DOHH2 (cell line): ENCODE measurements around the gene VPS45.
"Not testable (repeated sequence)": the region's sequence is repeated elsewhere in the genome, so short reads cannot be mapped to it uniquely, and the experiment has no call there.

Source experiments
- H3F3A ChIP-seq: fragments of 200-600 bp; sonication (generic), shearing (Covaris generic); 2 replicates; pipeline ENCODE4 v1.6.0; 2016; ENCODE audit warnings: antibody characterized with exemption, mild to moderate bottlenecking; ENCODE audit not compliant: control insufficient read depth, insufficient read depth
- H3K27ac ChIP-seq: fragments of 200-600 bp; sonication (generic); 2 replicates; pipeline ENCODE4 v1.5.1; 2014; ENCODE audit warnings: low read depth, mild to moderate bottlenecking, low read length, moderate library complexity
- H3K27me3 ChIP-seq: fragments of 200-600 bp; sonication (generic); 2 replicates; pipeline ENCODE4 v1.6.1; 2014; ENCODE audit warnings: mild to moderate bottlenecking, low read length, mixed read lengths; ENCODE audit not compliant: control insufficient read depth
- H3K36me3 ChIP-seq: fragments of 200-600 bp; sonication (generic); 2 replicates; pipeline ENCODE4 v1.6.1; 2014; ENCODE audit warnings: mild to moderate bottlenecking, low read length, moderate library complexity, mixed read lengths; ENCODE audit not compliant: control insufficient read depth
- H3K4me1 ChIP-seq: fragments of 200-600 bp; sonication (generic); 2 replicates; pipeline ENCODE4 v1.6.1; 2014; ENCODE audit warnings: mild to moderate bottlenecking, low read length, mixed read lengths; ENCODE audit not compliant: control insufficient read depth
- H3K4me2 ChIP-seq: fragments of 200-600 bp; sonication (generic); 2 replicates; pipeline ENCODE4 v1.6.0; 2014; ENCODE audit warnings: mild to moderate bottlenecking, low read length, moderate library complexity
- H3K4me3 ChIP-seq: fragments of 200-600 bp; sonication (generic); 2 replicates; pipeline ENCODE4 v1.5.1; 2014; ENCODE audit warnings: mild to moderate bottlenecking, low read length, mixed read lengths
- H3K79me2 ChIP-seq: fragments of 200-600 bp; sonication (generic); 2 replicates; pipeline ENCODE4 v1.6.1; 2014; ENCODE audit warnings: mild to moderate bottlenecking, low read length, mixed read lengths; ENCODE audit not compliant: control insufficient read depth
- H3K9me2 ChIP-seq: fragments of 200-600 bp; sonication (generic); replicated peaks from 2 replicates; pipeline ENCODE4 v1.6.1; 2014; ENCODE audit warnings: mild to moderate bottlenecking, low read length, mixed read lengths; ENCODE audit not compliant: control insufficient read depth
- H3K9me3 ChIP-seq: fragments of 200-600 bp; sonication (generic); 2 replicates; pipeline ENCODE4 v1.6.1; 2014; ENCODE audit warnings: antibody characterized with exemption, low read length, mixed read lengths; ENCODE audit not compliant: control insufficient read depth, insufficient read depth
- H4K20me1 ChIP-seq: fragments of 200-600 bp; sonication (generic); 2 replicates; pipeline ENCODE4 v1.6.0; 2014; ENCODE audit warnings: low read depth, mild to moderate bottlenecking, antibody characterized with exemption, low read length, moderate library complexity; ENCODE audit not compliant: control insufficient read depth, insufficient read depth
- CTCF ChIP-seq: fragments of 200-600 bp; sonication (generic); IDR thresholded peaks from one replicate; pipeline ENCODE4 v1.5.1; 2014; ENCODE audit warnings: antibody characterized with exemption, mild to moderate bottlenecking, low read depth, low read length; ENCODE audit not compliant: poor library complexity, severe bottlenecking
- EZH2phosphoT487 ChIP-seq: fragments of 200-600 bp; sonication (generic); IDR thresholded peaks from 2 replicates; pipeline ENCODE4 v1.6.1; 2017; ENCODE audit warnings: borderline replicate concordance, mild to moderate bottlenecking, antibody characterized with exemption, low read length, moderate library complexity, mixed read lengths

Gene VPS45

GRCh38 chr1:150134537-150134936, 67.0 kb downstream of the VPS45 start:
- H3K4me2 ChIP-seq: no peak overlapping the region
- H3K9me2 ChIP-seq: no peaks in the 10 kb centered on the region
- H3K79me2 ChIP-seq: no peaks in the 10 kb centered on the region
- H3K4me1 ChIP-seq: peaks cover 6% of the 10 kb centered on the region
- TF ChIP-seq EZH2phosphoT487 (no peak), CTCF (no peak)
- no peaks in the 10 kb centered on the region for H3F3A ChIP-seq
- H3K9me3 ChIP-seq: no peaks in the 10 kb centered on the region
- no peak overlapping the region for H3K27ac ChIP-seq
- H3K36me3 ChIP-seq: no peaks in the 10 kb centered on the region
- H3K27me3 ChIP-seq: no peaks in the 10 kb centered on the region
- no peak overlapping the region for H3K4me3 ChIP-seq
- H4K20me1 ChIP-seq: no peaks in the 10 kb centered on the region

- not testable (repeated sequence) for H3K4me2 ChIP-seq, H3K4me1 ChIP-seq, H4K20me1 ChIP-seq, H3K79me2 ChIP-seq, H3F3A ChIP-seq, H3K4me3 ChIP-seq, H3K27ac ChIP-seq, H3K36me3 ChIP-seq, H3K27me3 ChIP-seq, H3K9me3 ChIP-seq, H3K9me2 ChIP-seq
Measured at GRCh38 chr1:150135400-150135799, 67.8 kb downstream of the VPS45 start.

GRCh38 chr1:150138044-150138443, 70.5 kb downstream of the VPS45 start:
- H3F3A ChIP-seq: no peaks in the 10 kb centered on the region
- H3K36me3 ChIP-seq: no peaks in the 10 kb centered on the region
- H3K4me2 ChIP-seq: no peak overlapping the region
- H3K79me2 ChIP-seq: no peaks in the 10 kb centered on the region
- H4K20me1 ChIP-seq: no peaks in the 10 kb centered on the region
- H3K9me2 ChIP-seq: no peaks in the 10 kb centered on the region
- TF ChIP-seq CTCF (no peak), EZH2phosphoT487 (no peak)
- H3K9me3 ChIP-seq: no peaks in the 10 kb centered on the region
- H3K27ac ChIP-seq: no peak overlapping the region
- peaks cover 10% of the 10 kb centered on the region for H3K4me1 ChIP-seq
- H3K27me3 ChIP-seq: no peaks in the 10 kb centered on the region
- H3K4me3 ChIP-seq: no peak overlapping the region

GRCh38 chr1:150141452-150141851, 73.9 kb downstream of the VPS45 start:
- Histone ChIP-seq H3K79me2 (no peaks in the 10 kb centered on the region), H3K4me2 (no peak overlapping the region), H4K20me1 (no peaks in the 10 kb centered on the region), H3K9me3 (no peaks in the 10 kb centered on the region), H3K4me1 (peaks cover 22% of the 10 kb centered on the region), H3K27me3 (no peaks in the 10 kb centered on the region), H3K36me3 (no peaks in the 10 kb centered on the region), H3K27ac (no peak overlapping the region), H3K9me2 (no peaks in the 10 kb centered on the region), H3K4me3 (no peak overlapping the region), H3F3A (peaks cover 3% of the 10 kb centered on the region)
- TF ChIP-seq EZH2phosphoT487: no peak
- TF ChIP-seq CTCF: no peak
